NT2/D1 (cell line): ENCODE measurements around the gene TNFRSF14.
"Not testable (repeated sequence)": the region's sequence is repeated elsewhere in the genome, so short reads cannot be mapped to it uniquely, and the experiment has no call there.

Source experiments
- DNase-seq: peaks from one replicate; pipeline ENCODE4 v3.0.0-alpha.2; 2011; ENCODE audit warnings: low read depth, low spot score
- H3K27me3 ChIP-seq: 2 replicates; pipeline ENCODE4 v1.6.0; 2011; ENCODE audit warnings: mild to moderate bottlenecking; ENCODE audit not compliant: insufficient read length, insufficient read depth
- H3K36me3 ChIP-seq: 2 replicates; pipeline ENCODE4 v1.6.1; 2011; ENCODE audit warnings: mild to moderate bottlenecking, low read length, mixed read lengths; ENCODE audit not compliant: insufficient read depth, insufficient read length
- H3K4me1 ChIP-seq: 2 replicates; pipeline ENCODE4 v1.5.1; 2011; ENCODE audit not compliant: insufficient read depth, insufficient read length
- H3K4me3 ChIP-seq: 2 replicates; pipeline ENCODE4 v1.5.1; 2011; ENCODE audit warnings: low read depth; ENCODE audit not compliant: insufficient read length
- H3K9ac ChIP-seq: 2 replicates; pipeline ENCODE4 v1.6.0; 2011; ENCODE audit warnings: low read depth; ENCODE audit not compliant: insufficient read length
- H3K9me3 ChIP-seq: 2 replicates; pipeline ENCODE4 v1.5.1; 2011; ENCODE audit warnings: mild to moderate bottlenecking, low read length; ENCODE audit not compliant: insufficient read depth
- SUZ12 ChIP-seq: IDR thresholded peaks from 2 replicates; pipeline ENCODE4 v1.6.1; 2011; ENCODE audit not compliant: insufficient read length, insufficient read depth; ENCODE audit errors: extremely low read depth
- YY1 ChIP-seq: IDR thresholded peaks from 2 replicates; pipeline ENCODE4 v1.6.1; 2011; ENCODE audit not compliant: insufficient read length, insufficient read depth
- ZNF274 ChIP-seq: IDR thresholded peaks from 2 replicates; pipeline ENCODE4 v1.6.1; 2011; ENCODE audit warnings: mild to moderate bottlenecking, low read depth, low read length

TNFRSF14 gene

GRCh38 chr1:2561898-2562895, 6.0 kb downstream of the TNFRSF14 start:
- peaks cover 9% of the 10 kb centered on the region for H3K4me1 ChIP-seq
- no peak overlapping the region for H3K4me3 ChIP-seq
- no peaks in the 10 kb centered on the region for H3K36me3 ChIP-seq

GRCh38 chr1:2563205-2563604, 7.0 kb downstream of the TNFRSF14 start:
- no peaks in the 10 kb centered on the region for H3K9me3 ChIP-seq
- peaks cover 10% of the 10 kb centered on the region for H3K4me1 ChIP-seq
- no peaks in the 10 kb centered on the region for H3K27me3 ChIP-seq
- TF ChIP-seq YY1 (no peak), SUZ12 (no peak), ZNF274 (no peak)
- no peak overlapping the region for H3K4me3 ChIP-seq
- no peak overlapping the region for H3K9ac ChIP-seq
- no peak for DNase-seq
- H3K36me3 ChIP-seq: no peaks in the 10 kb centered on the region

More at GRCh38 chr1:2561898-2562895, 6.0 kb downstream of the TNFRSF14 start:
- Histone ChIP-seq H3K27me3 (no peaks in the 10 kb centered on the region), H3K9me3 (no peaks in the 10 kb centered on the region), H3K9ac (no peak overlapping the region)
- TF ChIP-seq SUZ12 (no peak), YY1 (no peak), ZNF274 (no peak)
- no peak for DNase-seq

- Histone ChIP-seq H3K9me3 (no peaks in the 10 kb centered on the region), H3K4me1 (peaks cover 10% of the 10 kb centered on the region), H3K4me3 (no peak overlapping the region), H3K9ac (no peak overlapping the region), H3K36me3 (no peaks in the 10 kb centered on the region), H3K27me3 (no peaks in the 10 kb centered on the region)
- no peak for DNase-seq
- TF ChIP-seq YY1: no peak
- TF ChIP-seq SUZ12: no peak
- TF ChIP-seq ZNF274: no peak
Observed at GRCh38 chr1:2564006-2564814, 8.0 kb downstream of the TNFRSF14 start.

- no peaks in the 10 kb centered on the region for H3K36me3 ChIP-seq
- no peaks in the 10 kb centered on the region for H3K9me3 ChIP-seq
- no peak overlapping the region for H3K9ac ChIP-seq
- no peak for DNase-seq
- TF ChIP-seq SUZ12: no peak
- TF ChIP-seq YY1: no peak
- TF ChIP-seq ZNF274: no peak
- H3K4me3 ChIP-seq: no peak overlapping the region
- H3K4me1 ChIP-seq: peaks cover 10% of the 10 kb centered on the region
- H3K27me3 ChIP-seq: no peaks in the 10 kb centered on the region
Observed at GRCh38 chr1:2564815-2565374, 8.7 kb downstream of the TNFRSF14 start.

- Histone ChIP-seq H3K27me3 (no peaks in the 10 kb centered on the region), H3K36me3 (no peaks in the 10 kb centered on the region), H3K9ac (no peak overlapping the region), H3K9me3 (no peaks in the 10 kb centered on the region), H3K4me1 (peaks cover 13% of the 10 kb centered on the region), H3K4me3 (no peak overlapping the region)
- no peak for DNase-seq
- no peak for TF ChIP-seq ZNF274
- TF ChIP-seq SUZ12: no peak
- no peak for TF ChIP-seq YY1
Observed at GRCh38 chr1:2566101-2567045, 10.2 kb downstream of the TNFRSF14 start.

- Histone ChIP-seq H3K4me1 (peaks cover 13% of the 10 kb centered on the region), H3K9me3 (no peaks in the 10 kb centered on the region), H3K27me3 (no peaks in the 10 kb centered on the region), H3K9ac (no peak overlapping the region), H3K36me3 (no peaks in the 10 kb centered on the region), H3K4me3 (no peak overlapping the region)
- no peak for DNase-seq
- TF ChIP-seq YY1 (no peak), SUZ12 (no peak), ZNF274 (no peak)
Observed at GRCh38 chr1:2567083-2567679, 11.0 kb downstream of the TNFRSF14 start.

- H3K36me3 ChIP-seq, H3K27me3 ChIP-seq, H3K4me3 ChIP-seq, DNase-seq, H3K9ac ChIP-seq, H3K9me3 ChIP-seq: not testable (repeated sequence)
- H3K4me1 ChIP-seq: peaks cover 13% of the 10 kb centered on the region
Observed at GRCh38 chr1:2568187-2568816, 12.1 kb downstream of the TNFRSF14 start.
